HepG2 (cell line): Measurements from ENCODE around the gene MNT. TPM values are rescaled to one million over a fixed set of nuclear protein-coding genes. Genes with fewer than 3 reads are reported as not detected.
A peak's percentile ranks its signal among the peaks of the same experiment; 100 is the strongest.

Experiments
- CC2D1A ChIP-seq: sonication (generic); formaldehyde crosslinking; IDR thresholded peaks from 2 replicates; pipeline ENCODE4 v1.8.1; 2023; ENCODE audit warnings: mild to moderate bottlenecking, missing genetic modification reagents
- DMAP1 ChIP-seq: IDR thresholded peaks from 2 replicates; pipeline ENCODE4 v1.6.1; 2016
- EEA1 ChIP-seq: sonication (generic); formaldehyde crosslinking; IDR thresholded peaks from 2 replicates; pipeline ENCODE4 v1.5.1; 2020; ENCODE audit warnings: mild to moderate bottlenecking, missing genetic modification reagents, borderline replicate concordance
- EHMT2 ChIP-seq: fragments of 200-600 bp; sonication (generic); IDR thresholded peaks from 2 replicates; pipeline ENCODE4 v1.7.0; 2017; ENCODE audit warnings: antibody characterized with exemption, low read depth, low read length, borderline replicate concordance
- GPBP1L1 ChIP-seq: sonication (generic); formaldehyde crosslinking; IDR thresholded peaks from 2 replicates; pipeline ENCODE4 v1.5.0; 2020; ENCODE audit warnings: mild to moderate bottlenecking, missing genetic modification reagents
- NR3C1 ChIP-seq: sonication (generic); formaldehyde crosslinking; IDR thresholded peaks from 2 replicates; pipeline ENCODE4 v1.4.0; 2020; ENCODE audit warnings: missing genetic modification reagents
- PAX8 ChIP-seq: sonication (generic); formaldehyde crosslinking; IDR thresholded peaks from 2 replicates; pipeline ENCODE4 v1.8.0; 2022; ENCODE audit warnings: mild to moderate bottlenecking, missing genetic modification reagents, borderline replicate concordance
- PHF5A ChIP-seq: IDR thresholded peaks from one replicate; pipeline ENCODE4 v1.6.1; 2018; ENCODE audit warnings: low read depth, missing genetic modification reagents; ENCODE audit not compliant: unreplicated experiment
- PITX1 ChIP-seq: sonication (generic); formaldehyde crosslinking; IDR thresholded peaks from 2 replicates; pipeline ENCODE4 v1.5.1; 2020; ENCODE audit warnings: mild to moderate bottlenecking, missing genetic modification reagents
- POLR2A ChIP-seq, 2 experiments: IDR thresholded peaks; 2 replicates each; pipeline ENCODE4 v1.6.1; 2011; ENCODE audit warnings: low read depth in 2 of 2, low read length in 2 of 2, mild to moderate bottlenecking in 1 of 2, moderate library complexity in 1 of 2; ENCODE audit not compliant: insufficient read depth in 1 of 2
- PRDM15 ChIP-seq: sonication (generic); formaldehyde crosslinking; IDR thresholded peaks from 2 replicates; pipeline ENCODE4 v1.4.0; 2020; ENCODE audit warnings: missing genetic modification reagents
- RFXAP ChIP-seq: sonication (generic); formaldehyde crosslinking; IDR thresholded peaks from 2 replicates; pipeline ENCODE4 v1.4.0; 2020; ENCODE audit warnings: missing genetic modification reagents, borderline replicate concordance
- RXRA ChIP-seq: sonication (generic); formaldehyde crosslinking; IDR thresholded peaks from 2 replicates; pipeline ENCODE4 v1.5.1; 2020; ENCODE audit warnings: missing genetic modification reagents
- ZC3H13 ChIP-seq: sonication (generic); formaldehyde crosslinking; IDR thresholded peaks from 2 replicates; pipeline ENCODE4 v1.8.1; 2023; ENCODE audit warnings: mild to moderate bottlenecking, missing genetic modification reagents, moderate library complexity
- ZFP82 ChIP-seq: sonication (generic); formaldehyde crosslinking; IDR thresholded peaks from 2 replicates; pipeline ENCODE4 v1.5.1; 2020; ENCODE audit warnings: mild to moderate bottlenecking, missing genetic modification reagents, borderline replicate concordance
- ZNF12 ChIP-seq: sonication (generic); formaldehyde crosslinking; IDR thresholded peaks from 2 replicates; pipeline ENCODE4 v1.5.0; 2020; ENCODE audit warnings: missing genetic modification reagents
- ZNF143 ChIP-seq: sonication (generic); formaldehyde crosslinking; IDR thresholded peaks from 2 replicates; pipeline ENCODE4 v1.4.0; 2020; ENCODE audit warnings: missing genetic modification reagents
- ZNF292 ChIP-seq: sonication (generic); formaldehyde crosslinking; IDR thresholded peaks from 2 replicates; pipeline ENCODE4 v1.8.1; 2022; ENCODE audit warnings: mild to moderate bottlenecking, low read depth, missing genetic modification reagents, borderline replicate concordance
- ZNF570 ChIP-seq: sonication (generic); formaldehyde crosslinking; IDR thresholded peaks from 2 replicates; pipeline ENCODE4 v1.4.0; 2020; ENCODE audit warnings: mild to moderate bottlenecking, missing genetic modification reagents, borderline replicate concordance
- ZNF720 ChIP-seq: sonication (generic); formaldehyde crosslinking; IDR thresholded peaks from 2 replicates; pipeline ENCODE4 v1.4.0; 2020; ENCODE audit warnings: missing genetic modification reagents
- ZSCAN30 ChIP-seq: sonication (generic); formaldehyde crosslinking; IDR thresholded peaks from 2 replicates; pipeline ENCODE4 v1.5.0; 2020; ENCODE audit warnings: mild to moderate bottlenecking, missing genetic modification reagents
- polyA plus RNA-seq, 8 experiments: library from polyadenylated mRNA; depleted of rRNA in 3 of 8; stranded (reverse) in 7 of 8; unstranded in 1 of 8; fragments of >200 nt; fragmentation: Illumina TruSeq in 4 of 8; extraction: Trizol in 4 of 8; gene quantifications; 2 replicates each; pipeline versions ENCODE4 v1.2.1 to v1.2.3, GENCODE V29; 2011 to 2016; ENCODE audit warnings: low read depth in 4 of 8, missing spikeins in 1 of 8, mixed read lengths in 1 of 8; ENCODE audit not compliant: insufficient read depth in 1 of 8
- total RNA-seq, 5 experiments: library from RNA; depleted of rRNA; stranded (reverse); fragments of >200 nt; fragmentation: Illumina TruSeq; extraction: Trizol; gene quantifications; 2 replicates each; pipeline ENCODE4 v1.2.3, GENCODE V29; 2016; ENCODE audit warnings: low read depth in 1 of 5
- TF ChIP-seq, protein P1 (sequence below): sonication (generic); formaldehyde crosslinking; IDR thresholded peaks from 2 replicates; pipeline ENCODE4 v1.5.0; 2020; ENCODE audit warnings: mild to moderate bottlenecking, missing genetic modification reagents, borderline replicate concordance
- TF ChIP-seq, protein P2 (sequence below): sonication (generic); formaldehyde crosslinking; IDR thresholded peaks from 2 replicates; pipeline ENCODE4 v1.8.1; 2023; ENCODE audit warnings: missing genetic modification reagents, mild to moderate bottlenecking, borderline replicate concordance

The MNT gene
- total and polyA plus RNA-seq, 2 of the 13 experiments (the other 11 are each of a cell fraction or from before 2014, with no cell fraction given): 2.1 to 3.5 TPM

- no peak for TF ChIP-seq ZNF570 (CRISPR knock-in tag)
- no peak for TF ChIP-seq NR3C1 (CRISPR knock-in tag)
- peak; percentile 88 for TF ChIP-seq PRDM15 (CRISPR knock-in tag)
- TF ChIP-seq EHMT2: no peak
- peak; percentile 46; the same call in 1 of the 2 replicates for TF ChIP-seq PITX1 (CRISPR knock-in tag)
- no peak for TF ChIP-seq EEA1 (CRISPR knock-in tag)
- no peak for TF ChIP-seq ZNF143 (CRISPR knock-in tag)
- TF ChIP-seq ZNF720: no peak
- no peak for TF ChIP-seq CC2D1A
- TF ChIP-seq, protein P1, sequence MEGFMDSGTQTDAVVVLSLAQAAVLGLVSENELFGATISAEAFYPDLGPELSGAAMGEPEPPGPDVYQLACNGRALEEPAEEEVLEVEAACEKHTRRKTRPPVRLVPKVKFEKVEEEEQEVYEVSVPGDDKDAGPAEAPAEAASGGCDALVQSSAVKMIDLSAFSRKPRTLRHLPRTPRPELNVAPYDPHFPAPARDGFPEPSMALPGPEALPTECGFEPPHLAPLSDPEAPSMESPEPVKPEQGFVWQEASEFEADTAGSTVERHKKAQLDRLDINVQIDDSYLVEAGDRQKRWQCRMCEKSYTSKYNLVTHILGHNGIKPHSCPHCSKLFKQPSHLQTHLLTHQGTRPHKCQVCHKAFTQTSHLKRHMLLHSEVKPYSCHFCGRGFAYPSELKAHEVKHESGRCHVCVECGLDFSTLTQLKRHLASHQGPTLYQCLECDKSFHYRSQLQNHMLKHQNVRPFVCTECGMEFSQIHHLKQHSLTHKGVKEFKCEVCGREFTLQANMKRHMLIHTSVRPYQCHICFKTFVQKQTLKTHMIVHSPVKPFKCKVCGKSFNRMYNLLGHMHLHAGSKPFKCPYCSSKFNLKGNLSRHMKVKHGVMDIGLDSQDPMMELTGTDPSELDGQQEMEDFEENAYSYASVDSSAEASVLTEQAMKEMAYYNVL (CRISPR knock-in tag): peak; percentile 49; the same call in 1 of the 2 replicates
- peak; percentile 93 for TF ChIP-seq RXRA (CRISPR knock-in tag)
- TF ChIP-seq PHF5A: no peak
- TF ChIP-seq, protein P2, sequence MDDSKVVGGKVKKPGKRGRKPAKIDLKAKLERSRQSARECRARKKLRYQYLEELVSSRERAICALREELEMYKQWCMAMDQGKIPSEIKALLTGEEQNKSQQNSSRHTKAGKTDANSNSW (CRISPR knock-in tag): peak; percentile 67; the same call in 1 of the 2 replicates
- TF ChIP-seq DMAP1 (CRISPR knock-in tag): peak; percentile 39; the same call in 1 of the 2 replicates
- TF ChIP-seq GPBP1L1: no peak
- TF ChIP-seq ZNF292 (CRISPR knock-in tag): no peak
- no peak for TF ChIP-seq ZC3H13 (CRISPR knock-in tag)
- TF ChIP-seq ZNF12 (CRISPR knock-in tag): peak; percentile 27; the same call in 1 of the 2 replicates
- 0 out of 2 replicates have a peak, but pooled peaks have one; percentile 77 for TF ChIP-seq RFXAP (CRISPR knock-in tag)
- TF ChIP-seq POLR2A (IDR thresholded peaks at IDR 0.05; ENCODE audit: insufficient read depth in 1 of 2, low read depth in 2 of 2, low read length in 2 of 2): peak; percentile 76 to 92
- TF ChIP-seq PAX8 (CRISPR knock-in tag): 0 out of 2 replicates have a peak, but pooled peaks have one; percentile 84
- no peak for TF ChIP-seq ZFP82 (CRISPR knock-in tag)
- TF ChIP-seq ZSCAN30: no peak
These were observed 1.0 kb downstream of the MNT start (continued) for GRCh38 chr17:2399572-2400473.
